Measurements from ENCODE around the gene FAM13A. TPM values are rescaled to one million over a fixed set of nuclear protein-coding genes. Genes with fewer than 3 reads are reported as not detected.

Gene FAM13A
- total RNA-seq, 1 donor from 2014 or later = 32.2 TPM

GRCh38 chr4:88757067-88757466 is 299.9 kb downstream of the FAM13A start:
- no peak for TF ChIP-seq POLR2AphosphoS5 (IDR thresholded peaks at IDR 0.05; ENCODE audit: insufficient read depth in 1 of 2, low read depth in 1 of 2)
- no peak for TF ChIP-seq POLR2A (IDR thresholded peaks at IDR 0.05)
- TF ChIP-seq CTCF (IDR thresholded peaks at IDR 0.05) = no peak
- Histone ChIP-seq H3K9me3 (no peaks in the 10 kb centered on the region), H3K36me3 (peaks cover 0 to 4% of the 10 kb centered on the region in 2 donors), H3K27ac (no peak overlapping the region), H3K4me1 (peaks cover 17% of the 10 kb centered on the region), H3K4me3 (no peak overlapping the region), H3K27me3 (no peaks in the 10 kb centered on the region)
- no peak for DNase-seq (ENCODE audit: extremely low spot score in 2 of 2)
- intact Hi-C loops (cut with DNase I) = no loop called here

- Histone ChIP-seq H3K9me3 (no peaks in the 10 kb centered on the region), H3K27me3 (no peaks in the 10 kb centered on the region), H3K4me3 (no peak overlapping the region), H3K4me1 (peaks cover 17% of the 10 kb centered on the region), H3K36me3 (peaks cover 0 to 14% of the 10 kb centered on the region in 2 donors), H3K27ac (no peak overlapping the region)
- no peak for DNase-seq (ENCODE audit: extremely low spot score in 2 of 2)
- TF ChIP-seq POLR2A (IDR thresholded peaks at IDR 0.05) (no peak), POLR2AphosphoS5 (IDR thresholded peaks at IDR 0.05; ENCODE audit: insufficient read depth in 1 of 2, low read depth in 1 of 2) (no peak), CTCF (IDR thresholded peaks at IDR 0.05) (no peak)
- intact Hi-C loops (cut with DNase I) = no loop called here
These were observed 300.8 kb downstream of the FAM13A start for GRCh38 chr4:88756149-88756548.

- TF ChIP-seq POLR2A (IDR thresholded peaks at IDR 0.05) (no peak), POLR2AphosphoS5 (IDR thresholded peaks at IDR 0.05; ENCODE audit: insufficient read depth in 1 of 2, low read depth in 1 of 2) (no peak), CTCF (IDR thresholded peaks at IDR 0.05) (no peak)
- Histone ChIP-seq H3K27me3 (no peaks in the 10 kb centered on the region), H3K4me1 (peaks cover 17% of the 10 kb centered on the region), H3K27ac (no peak overlapping the region), H3K36me3 (peaks cover 0 to 16% of the 10 kb centered on the region in 2 donors), H3K9me3 (no peaks in the 10 kb centered on the region), H3K4me3 (no peak overlapping the region)
- no peak for DNase-seq (ENCODE audit: extremely low spot score in 2 of 2)
- intact Hi-C loops (cut with DNase I) = no loop called here
These were observed 301.5 kb downstream of the FAM13A start for GRCh38 chr4:88755454-88755853.

GRCh38 chr4:88754796-88755195 is 302.2 kb downstream of the FAM13A start:
- no peak for DNase-seq (ENCODE audit: extremely low spot score in 2 of 2)

More at GRCh38 chr4:88754796-88755195, 302.2 kb downstream of the FAM13A start:
- Histone ChIP-seq H3K27me3 (no peaks in the 10 kb centered on the region), H3K4me1 (peaks cover 13% of the 10 kb centered on the region), H3K36me3 (peaks cover 0 to 23% of the 10 kb centered on the region in 2 donors), H3K27ac (no peak overlapping the region), H3K4me3 (no peak overlapping the region), H3K9me3 (no peaks in the 10 kb centered on the region)
- intact Hi-C loops (cut with DNase I) = no loop called here
- no peak for TF ChIP-seq POLR2A (IDR thresholded peaks at IDR 0.05)
- TF ChIP-seq POLR2AphosphoS5 (IDR thresholded peaks at IDR 0.05; ENCODE audit: insufficient read depth in 1 of 2, low read depth in 1 of 2) = no peak
- no peak for TF ChIP-seq CTCF (IDR thresholded peaks at IDR 0.05)

Data from vagina (tissue), 2 donors.